GM18508 (cell line): ENCODE results near the gene STON2.
"Not testable (repeated sequence)": the region's sequence is repeated elsewhere in the genome, so short reads cannot be mapped to it uniquely, and the experiment has no call there.

Source experiments
- ATAC-seq: cut with Tn5 transposase; IDR thresholded peaks from one replicate; pipeline ENCODE4 v1.9.1; 2021; ENCODE audit warnings: moderate number of reproducible peaks; ENCODE audit not compliant: insufficient read depth, unreplicated experiment

STON2 gene

DNA sequence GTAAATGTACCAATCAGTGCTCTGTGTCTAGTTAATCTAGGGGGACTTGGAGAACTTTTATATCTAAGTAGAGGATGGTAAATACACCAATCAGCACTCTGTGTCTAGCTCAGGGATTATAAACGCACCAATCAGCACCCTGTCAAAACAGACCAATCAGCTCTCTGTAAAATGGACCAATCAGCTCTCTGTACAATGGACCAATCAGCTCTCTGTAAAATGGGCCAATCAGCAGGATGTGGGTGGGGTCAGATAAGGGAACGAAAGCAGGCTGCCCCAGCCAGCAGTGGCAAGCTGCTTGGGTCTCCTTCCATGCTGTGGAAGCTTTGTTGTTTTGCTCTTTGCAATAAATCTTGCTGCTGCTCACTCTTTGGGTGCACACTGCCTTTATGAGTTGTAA, 163.3 kb downstream of the STON2 start:
- ATAC-seq: not testable (repeated sequence)

DNA sequence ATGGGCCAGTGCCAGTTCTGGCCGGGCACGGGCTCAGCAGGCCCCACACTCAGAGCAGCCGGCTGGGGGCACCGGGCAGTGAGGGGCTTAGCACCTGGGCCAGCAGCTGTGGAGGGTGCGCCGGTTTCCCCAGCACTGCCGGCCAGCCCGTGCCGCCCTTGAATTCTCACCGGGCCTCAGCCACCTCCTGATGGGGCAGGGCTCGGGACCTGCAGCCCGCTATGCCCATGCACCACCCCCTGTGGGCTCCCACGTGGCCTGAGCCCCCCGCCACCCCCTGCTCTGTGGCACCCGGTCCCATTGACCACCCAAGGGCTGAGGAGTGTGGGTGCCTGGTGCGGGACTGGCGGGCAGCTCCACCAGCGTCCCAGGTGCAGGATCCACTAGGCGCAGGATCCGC, 164.0 kb downstream of the STON2 start:
- ATAC-seq: no peak

DNA sequence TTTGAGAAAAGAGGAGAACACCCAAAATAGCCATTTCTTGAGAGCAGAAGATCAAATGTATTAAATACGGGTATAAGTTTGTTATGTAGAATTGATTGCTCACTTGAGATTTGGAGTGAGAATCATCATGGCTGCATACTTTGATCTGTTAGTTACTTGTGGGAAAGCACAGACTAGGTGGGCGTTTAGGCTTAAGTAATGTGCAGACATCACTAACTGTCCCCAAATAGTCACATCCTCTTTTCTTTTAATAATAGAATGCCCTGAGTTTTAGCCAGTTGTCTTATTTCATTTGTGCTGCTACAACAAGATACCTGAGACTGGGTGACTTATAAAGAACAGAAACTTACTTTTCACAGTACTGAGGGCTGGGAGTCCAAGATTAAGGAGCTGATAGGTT, 165.0 kb downstream of the STON2 start:
- no peak for ATAC-seq

DNA sequence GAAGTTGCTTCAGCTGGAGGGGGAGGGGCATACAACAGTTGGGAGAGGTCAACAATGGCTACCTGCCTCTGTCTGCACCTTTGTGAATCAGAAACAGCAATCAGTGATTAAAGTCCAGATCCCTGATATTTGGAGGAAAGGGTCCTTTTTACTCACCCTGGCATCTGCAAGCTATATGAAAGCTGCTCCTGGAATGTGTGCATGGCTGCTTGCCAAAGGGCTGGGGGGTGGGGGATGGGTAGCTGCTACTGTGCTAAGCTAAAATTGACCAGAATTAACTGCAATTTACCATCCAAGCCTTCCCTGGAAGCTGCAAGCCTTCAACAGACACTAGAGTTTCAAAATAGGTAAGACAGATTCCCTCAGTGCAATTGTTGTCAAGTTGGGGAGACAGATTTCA, 165.8 kb downstream of the STON2 start:
- no peak for ATAC-seq

DNA sequence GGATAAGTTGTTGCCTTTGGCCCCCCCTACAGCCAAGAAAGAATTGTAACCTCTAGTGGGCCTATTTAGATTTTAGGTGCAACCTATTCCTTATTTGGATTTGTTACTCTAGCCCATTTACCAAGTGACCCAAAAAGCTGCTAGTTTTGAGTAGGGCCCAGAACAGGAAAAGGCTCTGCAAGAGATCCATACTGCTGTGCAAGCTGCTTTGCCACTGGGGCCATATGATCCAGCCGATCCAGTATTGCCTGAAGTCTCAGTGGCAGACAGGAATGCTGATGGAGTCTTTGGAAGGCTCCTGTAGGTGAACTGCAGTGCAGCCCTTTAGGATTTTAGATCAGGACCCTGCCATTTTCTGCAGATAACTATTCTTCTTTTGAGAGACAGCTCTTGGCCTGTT, 166.5 kb downstream of the STON2 start:
- no peak for ATAC-seq

DNA sequence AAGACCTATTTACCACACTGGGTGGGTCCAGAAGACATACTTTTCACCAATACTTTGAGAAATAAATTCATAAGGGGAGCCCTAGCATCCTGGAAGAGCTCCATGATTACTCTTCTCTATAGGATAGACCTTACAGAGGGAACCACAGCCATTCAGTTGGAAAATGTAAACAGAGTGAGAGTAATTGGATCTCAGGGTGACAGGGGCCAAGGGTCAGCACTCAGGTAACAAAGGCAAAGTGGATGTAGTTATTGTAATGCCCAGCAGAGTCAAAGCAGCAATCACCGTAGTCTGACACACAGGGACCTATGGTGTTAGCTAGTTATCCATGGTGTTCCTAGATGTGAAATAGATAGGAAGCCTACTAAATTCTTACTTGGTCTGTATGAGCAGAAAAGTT, 168.6 kb downstream of the STON2 start:
- no peak for ATAC-seq

DNA sequence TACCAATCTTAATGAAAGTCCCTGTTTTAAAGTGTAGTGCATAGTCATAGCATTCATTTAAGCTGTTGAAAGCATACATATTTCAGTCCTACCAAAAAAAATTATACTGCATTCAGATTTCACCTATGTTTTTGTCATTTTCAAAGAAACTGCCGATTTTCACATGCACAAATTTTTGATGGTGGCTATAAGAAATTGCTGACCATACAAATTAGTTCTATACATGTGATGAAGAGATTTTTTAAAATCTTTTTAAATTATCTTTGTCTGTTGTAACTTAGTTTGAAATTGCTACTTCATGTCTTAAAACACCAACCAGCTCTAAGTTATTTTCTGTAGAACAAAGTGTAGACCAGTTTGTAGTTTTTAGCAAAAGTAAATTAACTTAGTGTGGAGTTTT, 175.9 kb downstream of the STON2 start:
- no peak for ATAC-seq

DNA sequence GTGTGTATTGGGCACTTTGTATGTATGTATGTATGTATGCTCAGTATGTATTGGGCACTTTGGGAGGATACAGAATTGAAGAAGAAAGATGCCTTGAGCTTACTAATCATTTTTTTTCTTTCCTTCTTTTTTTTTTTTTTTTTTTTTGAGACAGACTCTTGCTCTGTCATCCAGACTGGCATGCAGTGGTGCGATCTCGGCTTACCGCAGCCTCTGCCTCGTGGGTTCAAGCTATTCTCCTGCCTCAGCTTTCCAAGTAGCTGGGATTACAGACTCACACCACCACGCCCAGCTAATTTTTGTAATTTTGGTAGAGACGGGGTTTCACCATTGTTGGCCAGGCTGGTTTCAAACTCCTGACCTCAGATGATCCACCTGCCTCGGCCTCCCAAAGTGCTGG, 176.3 kb downstream of the STON2 start:
- ATAC-seq: not testable (repeated sequence)

DNA sequence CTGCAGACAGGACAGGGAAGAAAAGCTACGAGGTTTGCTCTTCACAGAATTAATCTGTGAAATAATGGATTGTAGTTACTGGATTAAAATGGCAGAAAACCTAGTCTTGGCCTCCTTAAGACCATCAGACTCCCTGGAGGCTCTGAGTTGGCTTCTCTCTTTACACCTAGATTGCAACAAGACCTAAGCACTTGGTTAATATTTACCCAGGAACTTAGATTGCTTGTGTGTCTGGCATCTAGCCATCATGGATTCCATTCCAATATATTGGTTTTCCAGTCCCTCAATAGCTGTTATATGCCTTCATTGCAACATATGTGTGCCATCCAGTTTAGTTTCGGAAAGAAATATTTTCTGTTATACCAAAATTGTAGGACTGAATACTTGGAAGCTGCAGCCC, 177.4 kb downstream of the STON2 start:
- no peak for ATAC-seq

DNA sequence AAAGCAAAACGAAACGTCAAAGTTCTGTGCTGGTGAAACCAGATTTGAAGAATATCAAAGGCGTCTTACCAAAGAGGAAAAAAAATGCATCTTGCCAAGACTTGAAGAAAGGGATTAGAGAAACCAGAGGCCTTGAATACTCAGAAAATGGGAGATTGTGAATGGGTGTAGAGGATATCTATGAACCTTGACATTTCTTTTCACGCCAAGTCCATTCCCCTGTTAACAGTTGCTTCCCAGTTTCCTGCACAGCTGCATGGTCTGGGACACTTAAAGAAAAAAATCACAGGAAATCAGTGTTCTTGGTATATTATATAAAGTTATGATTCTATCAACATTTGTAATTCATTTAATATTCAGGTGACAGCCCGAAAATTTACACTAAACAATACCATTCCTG, 178.0 kb downstream of the STON2 start:
- no peak for ATAC-seq

DNA sequence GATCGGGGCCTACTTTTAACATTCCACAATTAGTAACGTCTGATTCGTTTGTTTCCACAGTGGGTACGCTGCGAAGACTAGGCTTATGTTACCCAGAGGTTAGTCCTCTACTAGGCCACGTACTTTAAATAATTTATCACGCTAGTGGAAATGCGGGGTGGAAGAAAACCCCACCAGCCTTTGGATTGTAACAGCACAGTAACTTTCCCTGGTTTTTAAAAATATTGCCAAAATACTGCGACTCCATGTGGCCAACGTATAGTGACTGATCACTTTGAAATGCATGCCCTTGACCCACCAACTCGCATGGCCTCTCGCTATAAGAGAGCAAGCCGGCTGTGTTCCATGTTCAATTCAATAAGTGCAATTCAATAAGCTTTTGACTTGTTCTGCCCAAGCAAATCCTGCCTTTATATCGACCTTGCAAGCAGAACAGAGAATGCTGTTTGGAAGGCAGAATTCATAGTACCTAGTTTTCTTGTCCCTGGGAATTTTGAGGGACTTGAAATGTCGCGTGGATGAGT, 178.5 kb downstream of the STON2 start:
- no peak for ATAC-seq

DNA sequence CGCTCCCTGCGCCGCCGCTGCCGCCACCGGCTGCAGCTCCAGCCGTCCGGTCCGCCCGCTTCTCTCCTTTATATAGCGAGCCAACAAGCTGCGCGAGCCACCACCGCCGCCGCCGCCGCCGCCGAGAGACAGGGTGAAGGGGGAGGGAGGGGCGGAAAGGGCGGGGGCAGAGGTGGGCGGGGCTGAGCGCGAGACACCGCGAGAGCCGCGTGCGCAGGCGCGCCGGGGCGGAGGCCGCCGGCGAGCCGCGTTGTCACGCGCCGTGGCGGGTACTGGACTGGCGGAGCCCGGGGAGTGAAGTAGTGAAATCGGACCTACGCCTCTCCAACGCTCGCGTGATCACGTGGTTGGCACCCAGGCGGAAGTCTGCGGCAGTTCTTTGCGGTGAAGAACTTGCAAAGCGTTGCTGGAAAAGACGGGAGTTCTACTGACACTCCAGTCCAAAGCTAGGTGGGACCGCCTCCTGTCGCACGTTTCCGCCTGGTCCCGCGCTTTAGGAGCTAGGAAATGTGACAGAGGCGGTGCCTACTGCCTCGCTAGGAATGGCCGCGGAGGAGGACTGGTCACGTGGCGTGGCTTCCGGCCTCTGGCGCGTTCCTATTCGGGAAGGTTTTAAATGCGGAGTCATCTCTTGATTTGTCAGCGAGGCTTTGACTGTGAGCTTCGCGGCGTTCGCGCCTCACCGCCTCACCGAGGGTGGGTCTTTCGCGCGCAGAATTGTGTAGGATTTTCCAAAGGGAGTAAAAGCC, 179.1 kb downstream of the STON2 start, which contains the start of gene GTF2A1:
TSS of gene GTF2A1 (minus strand) at position 130 of the 749 bp plus-strand sequence. CDS start 441 bp downstream, outside the sequence.
- peak; percentile 54 for ATAC-seq

DNA sequence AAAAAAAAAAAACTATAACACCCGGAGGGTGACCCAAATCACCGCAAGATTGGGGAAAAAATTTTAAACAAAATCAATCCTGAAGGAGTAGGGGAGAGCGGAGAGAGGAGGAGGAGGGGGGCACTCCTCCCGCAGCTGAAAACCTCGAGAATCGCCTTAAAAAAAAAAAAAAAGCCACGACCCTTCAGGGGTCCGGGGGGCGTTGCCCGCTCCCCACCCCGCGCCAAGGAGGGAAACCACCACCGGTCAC, 179.6 kb downstream of the STON2 start:
- ATAC-seq: no peak

DNA sequence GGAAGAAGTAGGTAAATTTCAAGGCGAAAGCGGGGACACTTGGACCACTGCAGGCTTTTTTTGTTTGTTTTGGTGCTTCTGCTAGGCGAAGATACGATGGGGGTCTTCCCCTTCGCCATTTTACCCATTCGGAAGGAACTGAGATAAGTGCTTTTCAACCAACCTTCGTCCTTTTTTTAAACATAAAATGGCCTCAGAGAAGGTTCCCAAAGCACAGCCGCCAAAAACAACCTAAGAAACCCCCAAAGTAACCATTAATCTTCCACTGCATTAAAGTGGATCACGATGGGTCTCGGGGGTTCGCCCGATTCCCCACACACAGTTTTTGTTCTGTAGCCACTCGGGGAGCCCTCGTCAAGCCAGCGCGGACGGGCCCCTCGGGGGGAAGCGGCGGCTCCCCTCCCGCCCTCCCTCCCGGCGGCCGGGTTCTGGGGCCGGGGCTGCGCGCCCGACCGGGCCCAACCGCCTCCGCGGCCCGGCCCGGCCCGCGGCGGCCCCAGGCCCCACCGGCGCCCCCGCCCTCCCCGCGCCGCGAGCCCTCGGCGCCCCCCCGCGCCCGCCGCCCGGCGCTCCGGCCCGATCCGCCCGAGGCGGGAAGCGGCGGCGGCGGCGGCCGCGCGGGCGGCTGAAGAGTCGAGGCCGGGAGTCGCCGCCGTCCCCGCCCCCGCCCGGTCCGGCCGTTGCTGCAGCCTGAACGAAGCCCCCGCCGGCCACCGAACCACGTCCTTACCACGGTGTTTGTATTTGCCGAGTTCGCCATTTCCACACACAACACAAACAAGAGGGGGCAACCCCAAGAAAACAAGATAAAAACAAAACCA, 180.2 kb downstream of the STON2 start:
- ATAC-seq: no peak

DNA sequence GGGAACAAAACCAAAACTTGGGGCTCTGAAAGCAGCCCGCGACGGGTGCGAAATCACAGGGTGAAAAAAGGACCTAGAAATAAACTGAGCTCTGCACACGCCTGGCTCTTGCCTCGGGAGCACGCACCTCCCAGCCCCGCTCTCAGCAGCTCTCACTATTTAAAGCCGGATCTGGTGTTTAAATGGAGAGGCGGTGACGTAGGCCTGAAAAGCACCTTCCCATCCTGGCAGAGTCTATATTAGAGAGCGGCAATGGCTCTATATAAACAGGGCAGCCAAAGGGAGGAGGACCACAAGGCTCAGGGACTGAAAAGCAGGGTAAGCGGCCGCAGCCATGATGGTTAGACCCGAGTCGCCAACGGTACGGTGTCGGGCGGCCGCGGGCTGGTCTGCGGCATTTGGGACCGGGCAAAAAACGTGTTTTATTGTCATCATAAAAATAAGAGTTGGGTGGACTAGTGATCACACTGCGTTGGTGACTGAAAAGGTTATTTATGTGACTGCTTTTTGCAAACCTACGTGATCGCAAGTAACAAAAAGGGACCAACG, 180.8 kb downstream of the STON2 start:
- ATAC-seq: peak; percentile 66

DNA sequence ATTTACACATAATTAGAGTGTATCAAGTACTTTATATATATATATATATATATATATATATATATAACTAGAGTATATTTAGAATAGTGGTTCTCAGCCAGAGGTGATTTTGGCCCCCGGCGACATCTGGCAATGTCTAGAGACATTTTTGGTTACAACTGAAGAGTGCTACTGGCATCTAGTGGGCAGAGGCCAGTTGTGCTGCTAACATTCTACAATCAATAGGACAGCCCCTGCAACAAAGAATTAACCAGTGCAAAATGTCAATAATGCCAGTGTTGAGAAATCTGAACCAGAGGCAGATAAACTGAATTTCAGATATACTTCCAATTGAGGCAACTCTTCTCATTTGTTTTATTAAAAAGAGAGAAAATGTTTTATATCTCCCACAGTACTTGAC, 188.3 kb downstream of the STON2 start:
- ATAC-seq: peak; percentile 74
